HUES48 (cell line): Measurements from ENCODE around the gene RNF181.
"Not testable (repeated sequence)": the region's sequence is repeated elsewhere in the genome, so short reads cannot be mapped to it uniquely, and the experiment has no call there.

ENCODE experiments used
- H3K27ac ChIP-seq: one replicate; pipeline ENCODE4 v1.7.0; 2013; ENCODE audit warnings: low read depth, low read length, inconsistent platforms
- H3K27me3 ChIP-seq: 2 replicates; pipeline ENCODE4 v1.6.1; 2013; ENCODE audit warnings: mild to moderate bottlenecking, low read length; ENCODE audit not compliant: control insufficient read depth, insufficient read depth
- H3K36me3 ChIP-seq: 2 replicates; pipeline ENCODE4 v1.6.1; 2013; ENCODE audit warnings: low read length; ENCODE audit not compliant: control insufficient read depth, insufficient read depth
- H3K4me1 ChIP-seq: 2 replicates; pipeline ENCODE4 v1.6.1; 2013; ENCODE audit warnings: mild to moderate bottlenecking, low read length; ENCODE audit not compliant: control insufficient read depth, insufficient read depth
- H3K4me3 ChIP-seq: 2 replicates; pipeline ENCODE4 v1.5.1; 2013; ENCODE audit warnings: mild to moderate bottlenecking, low read depth, low read length
- H3K9ac ChIP-seq: 2 replicates; pipeline ENCODE4 v1.6.1; 2013; ENCODE audit warnings: mild to moderate bottlenecking, low read depth, low read length, moderate library complexity
- H3K9me3 ChIP-seq: 2 replicates; pipeline ENCODE4 v1.6.1; 2013; ENCODE audit warnings: low read length; ENCODE audit not compliant: control insufficient read depth, insufficient read depth

The RNF181 gene

GRCh38 chr2:85605406-85606115, 10.0 kb downstream of the RNF181 start:
- H3K9me3 ChIP-seq: no peaks in the 10 kb centered on the region
- H3K4me1 ChIP-seq: peaks cover 3% of the 10 kb centered on the region; the same call in 1 of the 2 replicates
- no peaks in the 10 kb centered on the region for H3K27me3 ChIP-seq
- no peak overlapping the region for H3K9ac ChIP-seq
- H3K27ac ChIP-seq: no peak overlapping the region
- H3K4me3 ChIP-seq: no peak overlapping the region
- peaks cover 33% of the 10 kb centered on the region for H3K36me3 ChIP-seq

- H3K9ac ChIP-seq: no peak overlapping the region
- H3K4me3 ChIP-seq: no peak overlapping the region
- H3K9me3 ChIP-seq: no peaks in the 10 kb centered on the region
- H3K36me3 ChIP-seq: peaks cover 31% of the 10 kb centered on the region
- H3K4me1 ChIP-seq: peaks cover 3% of the 10 kb centered on the region; the same call in 1 of the 2 replicates
- H3K27me3 ChIP-seq: no peaks in the 10 kb centered on the region
- no peak overlapping the region for H3K27ac ChIP-seq
These were observed 10.5 kb downstream of the RNF181 start for GRCh38 chr2:85606116-85606455.

DNA sequence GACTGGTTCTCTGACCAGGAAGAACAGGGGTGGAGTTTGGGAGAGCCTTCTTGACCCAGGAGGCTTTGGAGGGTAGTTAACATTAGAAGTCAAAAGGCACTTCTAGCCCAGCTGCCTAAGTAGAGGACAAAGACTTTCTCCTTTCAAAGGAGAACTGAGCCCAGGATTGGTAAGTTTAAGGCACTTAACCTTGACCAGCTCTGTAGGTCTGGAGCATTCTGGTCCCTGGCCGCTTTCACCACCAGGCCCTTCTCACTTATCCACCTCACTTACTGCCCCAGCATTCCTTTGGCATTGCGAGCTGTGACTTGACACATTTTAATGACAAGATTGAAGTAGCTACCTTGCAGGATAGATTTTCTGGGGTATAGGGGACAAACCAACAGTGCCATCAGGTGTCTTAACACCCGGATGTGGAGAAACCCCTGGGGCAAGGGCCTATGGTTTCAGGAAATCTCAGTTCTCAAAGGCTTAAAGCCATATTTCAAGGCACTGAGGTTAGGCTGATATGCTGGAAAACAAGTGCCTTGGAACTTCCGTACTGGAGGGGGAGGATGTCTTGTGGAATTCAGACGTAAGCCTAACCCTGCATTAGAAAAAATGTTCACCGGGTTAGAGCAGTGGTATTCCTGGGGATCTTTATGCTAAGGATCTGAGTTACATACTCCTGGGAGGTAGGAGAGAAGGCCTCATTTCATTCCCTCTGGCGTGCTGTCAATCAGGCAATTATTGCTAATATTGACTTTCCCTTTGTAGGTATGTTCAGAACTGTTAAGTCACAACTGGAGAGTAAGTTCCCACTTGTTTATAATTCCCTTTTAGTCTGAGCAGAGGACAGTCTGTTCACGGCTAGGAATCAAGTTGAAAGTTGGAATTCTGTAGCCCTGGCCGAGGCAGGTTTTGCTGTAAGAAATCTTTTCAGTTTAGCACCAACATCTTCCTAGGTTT, 12.0 kb downstream of the RNF181 start:
- H3K4me1 ChIP-seq: peaks cover 3% of the 10 kb centered on the region; the same call in 1 of the 2 replicates
- no peak overlapping the region for H3K9ac ChIP-seq
- peaks cover 31% of the 10 kb centered on the region for H3K36me3 ChIP-seq

DNA sequence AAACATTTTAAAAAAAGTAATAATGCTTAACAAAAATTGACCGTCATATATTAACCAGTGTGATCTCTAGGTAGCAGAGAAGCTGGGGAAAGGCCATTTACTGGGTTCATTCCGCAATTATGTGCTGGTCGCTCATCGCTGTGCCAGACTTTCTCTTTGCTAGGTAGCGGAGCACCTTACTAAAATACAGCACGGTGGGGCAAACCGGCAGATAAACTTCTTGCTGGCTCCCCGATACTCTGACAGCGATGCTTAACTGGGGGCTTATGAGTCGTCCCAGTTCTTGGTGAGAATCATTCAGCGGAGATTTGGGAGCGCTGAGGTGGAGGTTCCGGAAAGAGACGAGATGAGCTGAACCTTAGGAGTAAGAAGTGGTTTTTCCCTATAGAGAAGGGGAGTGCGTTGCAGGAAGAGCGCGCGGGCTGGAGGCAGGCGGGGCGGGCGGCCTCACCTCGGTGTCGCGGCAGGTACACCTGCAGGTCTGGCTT, 15.7 kb downstream of the RNF181 start:
- H3K36me3 ChIP-seq: peaks cover 31% of the 10 kb centered on the region
- H3K27ac ChIP-seq: peak overlapping the region; percentile 89
- no peaks in the 10 kb centered on the region for H3K4me1 ChIP-seq
- no peaks in the 10 kb centered on the region for H3K27me3 ChIP-seq
- H3K4me3 ChIP-seq: peak overlapping the region; percentile 98
- H3K9ac ChIP-seq: peak overlapping the region; percentile 58
- H3K9me3 ChIP-seq: no peaks in the 10 kb centered on the region

More for the DNA sequence above, 12.0 kb downstream of the RNF181 start:
- Histone ChIP-seq H3K27me3 (no peaks in the 10 kb centered on the region), H3K4me3 (no peak overlapping the region), H3K9me3 (no peaks in the 10 kb centered on the region), H3K27ac (no peak overlapping the region)

DNA sequence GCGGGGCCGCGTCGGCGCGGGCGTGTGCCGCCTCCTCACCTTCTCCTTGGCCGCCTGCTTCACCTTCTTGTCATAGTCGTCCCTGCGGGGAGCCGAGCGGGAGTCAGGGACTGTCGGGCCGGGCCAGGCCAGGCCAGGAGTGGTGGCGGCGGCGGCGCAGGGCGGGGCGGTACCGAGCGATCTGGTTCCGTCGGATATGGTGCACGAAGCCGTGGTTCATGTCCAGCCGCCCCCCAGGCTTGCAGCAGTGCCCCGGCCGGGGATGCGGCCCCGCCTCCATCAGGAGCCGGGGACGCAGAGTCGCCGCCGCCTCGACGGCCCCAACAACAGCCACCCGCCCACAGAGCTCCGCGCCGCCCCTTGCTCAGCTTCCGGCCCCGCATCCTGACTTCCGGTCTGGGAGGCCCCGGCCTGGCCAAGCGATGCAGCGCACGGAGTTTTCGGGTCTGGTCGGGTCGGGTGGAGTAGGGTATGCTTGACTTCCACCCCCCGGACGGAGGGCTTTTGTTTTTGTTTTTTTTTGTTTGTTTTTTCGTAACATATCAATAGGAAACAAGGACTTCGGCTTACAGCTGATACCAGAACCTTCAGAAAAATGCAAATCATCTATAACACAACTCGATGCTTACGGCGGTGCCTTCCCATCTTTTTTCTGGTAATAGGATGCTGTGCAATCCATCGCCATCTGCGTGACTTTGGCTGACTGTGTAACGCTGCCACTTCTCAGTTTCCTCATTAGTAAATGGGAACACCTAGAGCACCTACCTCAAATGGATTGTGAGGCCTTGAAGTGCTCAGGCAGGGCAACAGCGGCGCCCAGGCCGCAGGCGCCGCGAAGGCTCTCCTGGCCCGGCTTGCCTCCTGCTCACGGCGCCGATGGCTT, 16.4 kb downstream of the RNF181 start, which contains the start of gene C2orf68:
Gene C2orf68, minus strand, starts transcription at position 362 of the 883 bp plus-strand sequence. Its CDS starts 82 bp downstream, at position 280.
- H3K27ac ChIP-seq: peak within 1 kb of the TSS; percentile 89
- no peaks in the 10 kb centered on the region for H3K27me3 ChIP-seq
- no peaks in the 10 kb centered on the region for H3K4me1 ChIP-seq
- no peaks in the 10 kb centered on the region for H3K9me3 ChIP-seq
- H3K4me3 ChIP-seq: peak within 1 kb of the TSS; percentile 98
- peak within 1 kb of the TSS; percentile 58 for H3K9ac ChIP-seq
- peaks cover 30% of the 10 kb centered on the region for H3K36me3 ChIP-seq

DNA sequence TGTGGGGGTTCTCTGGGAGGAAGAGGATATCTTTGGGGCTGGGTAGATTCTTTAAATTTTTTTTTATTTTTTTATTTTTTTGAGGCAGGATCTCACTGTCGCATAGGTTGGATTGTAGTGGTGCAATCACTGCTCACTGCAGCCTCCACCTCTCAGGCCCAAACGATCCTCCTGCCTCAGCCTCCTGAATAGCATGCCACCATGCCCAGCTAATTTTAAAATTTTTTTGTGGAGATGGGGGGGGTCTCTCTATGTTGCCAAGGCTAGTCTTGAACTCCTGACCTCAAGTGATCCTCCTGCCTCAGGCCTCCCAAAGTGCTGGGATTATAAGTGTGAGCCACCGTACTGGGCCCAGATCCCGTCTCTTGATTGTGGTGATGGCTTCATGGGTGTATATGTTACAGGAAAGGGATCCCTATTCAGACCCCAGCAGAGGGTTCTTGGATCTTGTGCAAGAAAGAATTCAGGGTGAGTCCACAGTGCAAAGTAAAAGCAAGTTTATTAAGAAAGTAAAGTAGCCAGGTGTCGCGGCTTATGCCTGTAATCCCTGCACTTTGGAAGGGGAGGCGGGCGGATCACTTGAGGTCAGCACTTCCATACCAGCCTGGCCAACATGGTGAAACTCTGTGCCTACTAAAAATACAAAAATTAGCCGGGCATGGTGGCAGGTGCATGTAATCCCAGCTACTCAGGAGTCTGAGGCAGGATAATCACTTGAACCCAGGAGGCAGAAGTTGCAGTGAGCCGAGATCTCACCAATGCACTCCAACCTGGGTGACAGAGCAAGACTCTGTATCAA, 18.4 kb downstream of the RNF181 start:
- H3K9me3 ChIP-seq: no peaks in the 10 kb centered on the region
- H3K27ac ChIP-seq: no peak overlapping the region
- no peaks in the 10 kb centered on the region for H3K4me1 ChIP-seq
- no peak overlapping the region for H3K9ac ChIP-seq
- H3K27me3 ChIP-seq: no peaks in the 10 kb centered on the region
- H3K4me3 ChIP-seq: no peak overlapping the region
- peaks cover 13% of the 10 kb centered on the region for H3K36me3 ChIP-seq

DNA sequence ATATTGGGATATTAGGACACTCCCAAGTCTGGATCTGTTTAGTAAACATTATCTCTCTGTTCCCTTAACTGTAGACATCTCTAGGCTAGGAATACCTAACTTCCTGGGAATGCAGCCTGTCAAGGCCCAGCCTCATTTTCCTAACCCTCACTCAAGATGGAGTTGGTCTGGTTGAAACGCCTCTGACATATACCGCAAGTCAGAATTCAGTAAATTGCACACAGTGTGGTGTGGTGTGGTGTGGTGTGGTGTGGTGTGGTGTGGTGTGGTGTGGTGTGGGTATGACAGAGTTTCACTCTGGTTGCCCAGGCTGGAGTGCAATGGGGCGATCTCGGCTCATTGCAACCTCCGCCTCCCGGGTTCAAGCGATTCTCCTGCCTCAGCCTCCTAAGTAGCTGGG, 19.2 kb downstream of the RNF181 start:
- H3K4me3 ChIP-seq, H3K4me1 ChIP-seq, H3K9me3 ChIP-seq, H3K9ac ChIP-seq, H3K27me3 ChIP-seq, H3K27ac ChIP-seq: not testable (repeated sequence)
- H3K36me3 ChIP-seq: peaks cover 15% of the 10 kb centered on the region

DNA sequence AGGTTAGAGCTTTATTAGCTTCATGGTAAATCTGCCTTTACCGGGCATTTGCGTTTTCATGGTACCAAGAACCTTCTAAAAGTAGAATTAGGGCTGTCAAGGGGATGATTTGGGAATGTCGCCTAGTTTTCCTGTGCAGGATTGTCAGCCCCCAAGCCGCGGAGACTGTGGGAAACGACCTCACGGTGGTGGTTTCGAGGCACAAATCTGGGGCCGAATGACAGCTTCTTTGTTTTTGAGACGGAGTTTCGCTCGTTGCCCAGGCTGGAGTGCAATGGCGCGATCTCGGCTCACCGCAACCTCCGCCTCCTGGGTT, 19.8 kb downstream of the RNF181 start:
- Histone ChIP-seq H3K27me3 (no peaks in the 10 kb centered on the region), H3K36me3 (peaks cover 17% of the 10 kb centered on the region), H3K4me3 (peak overlapping the region; percentile 92; the same call in 1 of the 2 replicates), H3K9me3 (no peaks in the 10 kb centered on the region), H3K27ac (no peak overlapping the region), H3K9ac (no peak overlapping the region), H3K4me1 (no peaks in the 10 kb centered on the region)

GRCh38 chr2:85617723-85618122, 22.2 kb downstream of the RNF181 start:
- not testable (repeated sequence) for H3K9me3 ChIP-seq, H3K9ac ChIP-seq, H3K4me3 ChIP-seq, H3K27me3 ChIP-seq, H3K27ac ChIP-seq, H3K4me1 ChIP-seq
- peaks cover 35% of the 10 kb centered on the region for H3K36me3 ChIP-seq

- H3K27ac ChIP-seq: no peak overlapping the region
- H3K4me3 ChIP-seq: no peak overlapping the region
- no peak overlapping the region for H3K9ac ChIP-seq
- no peaks in the 10 kb centered on the region for H3K27me3 ChIP-seq
- peaks cover 54% of the 10 kb centered on the region for H3K36me3 ChIP-seq
- H3K4me1 ChIP-seq: no peaks in the 10 kb centered on the region
- H3K9me3 ChIP-seq: no peaks in the 10 kb centered on the region
These were observed 24.1 kb downstream of the RNF181 start for GRCh38 chr2:85619617-85620016.
